Skin of body (tissue), 2 donors: ENCODE data around the gene TBC1D32. TPM values are rescaled to one million over a fixed set of nuclear protein-coding genes. Genes with fewer than 3 reads are reported as not detected.
"Not testable (repeated sequence)": the region's sequence is repeated elsewhere in the genome, so short reads cannot be mapped to it uniquely, and the experiment has no call there.

ENCODE experiments used
- DNase-seq: peaks from one replicate; lab custom pipeline; 2025; lab: John Stamatoyannopoulos, UW
- total RNA-seq: library from RNA; depleted of rRNA; stranded (reverse); fragments of >200 nt; gene quantifications from one replicate; pipeline ENCODE4 v1.2.3, GENCODE V29; 2014

Gene TBC1D32
- total RNA-seq, 1 donor from 2014 or later = 37.8 TPM

DNA sequence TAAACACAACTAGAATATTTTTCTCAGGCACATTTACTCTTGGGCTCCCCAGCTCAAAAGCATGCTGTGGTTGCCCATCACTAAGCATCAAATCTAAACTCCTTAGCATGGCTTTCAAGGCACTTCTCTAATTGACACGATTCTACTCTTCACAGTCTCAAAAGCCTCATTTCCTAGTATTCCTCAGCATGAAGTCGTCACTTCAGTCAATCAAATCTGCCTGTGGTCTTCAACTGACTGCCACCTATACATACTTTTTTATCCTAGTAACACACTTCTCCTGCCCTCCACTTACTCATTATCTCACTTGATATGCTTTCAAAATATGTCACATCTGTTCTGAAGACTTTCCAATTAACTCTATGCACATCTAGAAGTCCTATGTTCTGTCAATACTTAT lies 110.3 kb downstream of the TBC1D32 start:
- no peak for DNase-seq

DNA sequence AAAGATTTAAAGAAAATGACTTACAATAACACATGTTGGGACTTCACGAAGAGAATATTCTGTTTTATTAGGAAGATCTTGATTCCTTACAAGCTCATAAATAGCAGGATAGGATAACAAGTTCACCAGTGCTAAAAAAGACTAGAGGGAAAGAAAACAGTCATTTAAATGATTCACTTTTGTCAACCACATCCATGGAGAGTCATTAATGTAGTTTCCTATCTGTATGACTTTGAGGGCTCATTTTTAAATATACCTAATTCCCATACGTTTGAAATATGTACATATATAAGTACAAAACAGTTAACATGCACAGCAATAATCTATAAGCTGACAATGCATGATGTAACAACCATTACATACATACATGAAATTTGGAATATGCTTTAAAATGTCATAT lies 111.1 kb downstream of the TBC1D32 start:
- DNase-seq = no peak

DNA sequence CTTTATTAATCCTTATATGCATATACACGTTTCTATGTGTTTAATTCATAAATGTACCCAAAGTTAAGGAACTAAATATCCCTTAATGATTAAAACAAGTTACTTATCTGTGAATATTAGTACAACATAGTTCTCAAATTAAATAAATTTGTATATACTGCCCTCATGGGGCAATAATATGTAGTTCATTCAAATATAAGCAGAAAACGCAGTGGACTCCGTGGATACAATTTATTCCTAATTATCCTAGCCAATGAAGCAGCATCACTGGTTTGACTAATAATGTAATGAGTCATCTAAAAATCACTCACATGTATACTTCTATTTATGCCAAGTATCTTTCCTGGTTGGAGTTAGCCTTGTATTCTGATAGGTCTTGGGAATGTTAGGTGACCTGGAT lies 111.6 kb downstream of the TBC1D32 start:
- no peak for DNase-seq

DNA sequence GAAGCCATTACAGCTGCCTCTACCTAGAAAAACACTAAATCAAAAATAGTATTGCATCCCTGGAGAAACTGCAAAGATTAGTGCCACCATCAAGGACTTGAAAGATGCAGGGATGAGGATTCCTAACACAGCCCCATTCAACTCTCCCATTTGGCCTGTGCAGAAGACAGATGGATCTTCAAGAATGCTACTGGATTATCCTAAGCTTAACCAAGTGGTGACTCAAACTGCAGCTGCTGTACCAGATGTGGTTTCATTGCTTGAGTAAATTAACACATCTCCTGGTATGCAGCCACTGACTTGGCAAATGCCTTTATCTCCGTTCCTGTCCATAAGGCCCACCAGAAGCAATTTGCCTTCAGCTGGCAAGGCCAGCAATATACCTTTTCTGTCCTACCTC lies 117.4 kb downstream of the TBC1D32 start:
- no peak for DNase-seq

DNA sequence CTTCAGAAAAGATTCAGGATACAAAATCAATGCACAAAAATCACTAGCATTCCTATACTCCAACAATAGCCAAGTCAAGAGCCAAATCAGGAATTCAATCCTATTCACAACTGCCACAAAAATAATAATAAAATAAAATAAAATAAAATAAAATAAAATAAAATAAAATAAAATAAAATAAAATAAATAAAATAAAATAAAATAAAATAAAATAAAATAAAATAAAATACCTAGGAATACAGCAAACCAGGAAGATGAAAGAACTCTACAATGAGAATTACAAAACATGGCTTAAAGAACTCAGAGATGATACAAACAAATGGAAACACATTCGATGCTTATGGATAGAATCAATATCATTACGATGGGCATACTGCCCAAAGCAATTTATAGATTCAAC lies 120.9 kb downstream of the TBC1D32 start:
- not testable (repeated sequence) for DNase-seq

DNA sequence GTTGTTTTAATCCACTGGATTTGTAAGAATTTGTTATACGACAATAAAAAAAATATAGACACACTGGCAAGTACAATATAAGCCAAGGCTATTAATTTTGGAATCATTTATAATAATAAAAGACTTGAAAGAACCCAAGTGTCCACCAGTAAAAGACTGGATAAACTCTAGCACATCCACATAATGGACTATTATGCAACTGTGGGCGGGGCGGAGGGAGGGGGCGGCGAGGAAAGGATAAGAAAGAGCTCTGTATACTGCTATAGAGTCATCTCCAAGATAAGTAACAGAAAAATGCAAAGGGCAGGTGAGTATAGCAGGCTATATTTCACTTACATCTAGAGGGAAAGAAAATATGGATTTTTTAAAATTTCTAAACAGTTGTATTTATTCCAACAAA lies 123.3 kb downstream of the TBC1D32 start:
- DNase-seq = no peak

DNA sequence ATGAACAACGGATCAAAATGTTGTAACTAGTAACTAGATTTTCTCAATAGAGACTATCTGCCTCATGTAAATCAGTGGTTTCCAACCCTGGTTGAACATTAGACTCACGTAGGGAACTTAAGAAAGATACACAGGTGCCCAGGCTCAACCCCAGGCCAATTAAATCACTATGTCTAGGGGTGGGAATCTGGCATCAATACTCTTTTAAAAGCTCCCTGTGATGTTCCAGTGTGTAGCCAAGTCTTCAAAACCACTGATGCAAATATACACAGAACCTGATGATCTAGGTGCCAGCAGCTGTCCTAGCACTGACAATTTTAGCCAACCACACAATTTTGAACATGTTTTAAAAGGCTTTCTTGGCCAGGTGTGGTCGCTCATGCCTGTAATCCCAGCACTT lies 128.7 kb downstream of the TBC1D32 start:
- DNase-seq = no peak

DNA sequence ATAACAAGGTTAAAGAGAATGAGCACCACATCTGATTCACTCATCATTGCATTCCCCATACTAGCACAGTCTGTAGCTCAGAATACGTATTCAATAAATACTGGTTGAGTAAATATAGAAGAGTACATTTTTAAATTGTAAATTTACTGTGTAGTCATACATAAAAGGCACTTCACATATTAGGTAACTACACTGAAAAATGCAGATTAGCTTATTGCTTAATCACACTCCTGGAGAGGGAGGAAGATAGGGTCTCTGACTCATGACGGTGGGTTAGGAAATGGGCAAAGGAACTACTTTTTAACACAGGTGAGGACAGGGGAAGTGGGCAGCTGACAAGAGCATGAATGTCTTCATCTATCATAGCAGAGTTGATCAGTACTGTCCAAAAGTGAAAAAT lies 133.2 kb downstream of the TBC1D32 start:
- DNase-seq = no peak

DNA sequence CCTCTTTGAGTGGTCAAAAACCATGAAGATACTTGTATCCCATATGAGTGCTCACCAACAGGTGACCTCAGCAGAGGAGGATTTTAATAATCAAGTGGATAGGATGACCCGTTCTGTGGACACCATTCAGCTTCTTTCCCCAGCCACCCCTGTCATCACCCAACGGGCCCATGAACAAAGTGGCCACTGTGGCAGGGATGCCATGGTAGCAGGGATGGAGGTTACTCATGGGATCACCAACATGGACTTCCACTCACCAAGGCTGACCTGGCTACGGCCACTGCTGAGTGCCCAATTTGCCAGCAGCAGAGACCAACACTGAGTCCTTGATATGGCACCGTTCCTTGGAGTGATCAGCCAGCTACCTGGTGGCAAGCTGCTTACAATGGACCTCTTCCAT lies 138.2 kb downstream of the TBC1D32 start:
- not testable (repeated sequence) for DNase-seq

DNA sequence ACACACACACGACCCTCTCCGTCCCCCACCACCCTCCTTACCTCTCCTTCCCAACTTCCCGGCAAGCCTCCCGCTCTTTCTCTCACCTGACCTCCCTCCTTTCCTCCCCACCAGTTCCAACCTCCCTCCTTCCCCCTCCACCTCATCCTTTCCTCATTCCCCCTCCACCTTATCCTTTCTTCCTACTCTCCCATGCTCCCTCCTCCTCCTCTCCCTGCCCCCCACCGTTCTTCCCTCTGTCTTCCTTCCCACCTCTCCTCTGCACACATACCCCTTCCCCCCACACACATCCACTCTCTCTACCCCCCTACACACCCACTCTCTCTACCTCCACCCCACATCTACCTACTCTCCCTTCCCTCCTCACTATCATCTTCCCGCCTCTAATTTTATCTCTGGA lies 144.2 kb downstream of the TBC1D32 start:
- DNase-seq = no peak

DNA sequence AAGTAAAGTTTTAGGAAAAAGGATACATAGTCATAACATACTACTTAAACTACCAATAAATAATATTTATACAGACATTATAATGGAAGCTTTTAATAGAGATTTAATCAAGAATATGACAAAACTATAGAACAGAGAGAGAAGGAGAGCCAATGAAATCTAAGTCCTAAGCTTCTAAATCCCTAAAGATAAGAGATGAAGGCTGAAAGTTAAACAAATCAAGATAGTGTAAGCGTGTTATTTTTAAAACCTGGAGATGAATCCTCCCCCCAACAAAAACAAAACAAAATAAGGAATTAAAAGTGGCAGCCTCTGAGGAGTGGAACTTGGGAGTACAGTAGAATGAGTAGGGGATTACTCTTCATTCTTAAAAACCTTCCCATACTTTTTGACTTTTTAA lies 145.9 kb downstream of the TBC1D32 start:
- no peak for DNase-seq

DNA sequence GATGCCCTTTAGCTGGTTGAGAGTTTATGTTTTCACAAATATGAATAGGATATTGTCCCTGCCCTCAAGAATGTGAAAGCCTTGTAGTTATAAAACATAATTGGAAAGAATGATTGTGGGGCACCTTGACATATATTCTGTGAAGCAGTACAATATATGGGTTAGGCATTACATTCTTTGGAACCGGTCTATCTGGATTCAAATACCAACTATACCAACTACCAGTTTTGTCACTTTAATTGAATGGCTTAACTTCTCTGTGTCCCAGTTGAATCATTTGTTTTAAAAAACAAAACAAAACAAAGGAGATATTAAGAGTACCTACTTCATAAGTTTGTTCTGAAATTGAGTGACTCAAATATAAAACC lies 146.5 kb downstream of the TBC1D32 start:
- no peak for DNase-seq

DNA sequence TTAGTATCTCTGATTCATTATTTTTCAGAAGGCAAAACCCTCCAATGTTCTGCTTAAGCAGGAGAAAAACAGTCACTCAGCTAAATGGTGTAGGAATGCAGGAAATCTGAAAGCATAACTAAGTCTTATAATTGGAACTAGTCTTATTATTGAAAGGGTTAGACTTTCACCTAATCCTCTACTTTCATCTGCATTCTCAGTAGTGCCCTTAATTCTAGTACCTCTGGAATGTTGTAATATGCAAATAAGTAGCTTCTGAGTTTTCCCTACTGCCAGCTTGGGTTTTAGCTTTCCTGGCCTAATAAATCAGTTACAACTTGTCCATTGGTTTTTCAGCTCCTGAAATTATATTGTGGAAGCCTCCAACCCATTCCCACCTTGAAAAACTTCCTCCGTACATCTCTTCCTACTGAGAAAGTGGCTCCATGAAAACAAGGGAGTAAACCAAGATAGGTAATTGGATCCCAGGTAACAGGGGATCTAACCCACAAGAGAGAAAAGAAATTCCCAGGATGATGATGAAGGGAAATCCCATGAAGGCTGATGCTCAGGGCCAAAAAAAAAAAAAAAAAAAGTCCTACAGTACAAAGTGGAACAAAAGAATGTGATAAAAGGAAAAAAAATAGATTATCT lies 147.0 kb downstream of the TBC1D32 start:
- no peak for DNase-seq

DNA sequence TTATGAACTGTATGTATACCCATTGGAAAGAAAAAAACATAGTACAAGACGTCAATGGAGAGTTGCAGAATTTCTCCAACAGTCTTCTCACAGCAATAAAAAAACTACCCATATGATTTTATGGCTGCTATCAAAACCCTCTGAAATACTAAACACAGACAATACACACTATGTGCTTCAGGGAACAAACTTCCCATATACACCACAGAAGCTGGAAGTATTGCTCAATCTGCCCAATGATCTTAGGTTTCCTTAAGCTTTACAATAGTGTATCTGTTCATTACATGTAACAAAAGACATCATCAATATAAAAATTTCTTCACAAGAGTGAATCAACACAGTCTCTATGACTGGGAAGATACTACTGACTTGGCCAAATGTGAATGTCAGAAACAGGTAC lies 150.5 kb downstream of the TBC1D32 start:
- DNase-seq = no peak

DNA sequence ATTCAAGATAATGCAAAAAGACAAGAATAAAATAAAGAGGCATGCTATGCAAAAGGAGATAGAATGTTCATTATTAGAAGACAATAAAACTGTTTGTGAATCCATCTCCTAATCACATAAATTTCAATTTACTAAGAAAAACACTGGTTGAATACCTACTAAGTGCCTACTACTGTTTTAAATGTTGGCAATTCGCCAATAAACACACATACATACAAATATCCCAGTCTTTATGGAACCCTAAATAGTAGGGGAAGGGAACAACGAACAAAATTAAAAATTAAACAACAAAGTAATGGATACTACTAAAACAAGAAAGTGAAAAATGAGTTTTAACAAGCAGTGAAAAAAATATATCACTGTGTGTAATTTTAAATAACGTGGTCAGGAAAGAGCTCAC lies 158.5 kb downstream of the TBC1D32 start:
- no peak for DNase-seq

DNA sequence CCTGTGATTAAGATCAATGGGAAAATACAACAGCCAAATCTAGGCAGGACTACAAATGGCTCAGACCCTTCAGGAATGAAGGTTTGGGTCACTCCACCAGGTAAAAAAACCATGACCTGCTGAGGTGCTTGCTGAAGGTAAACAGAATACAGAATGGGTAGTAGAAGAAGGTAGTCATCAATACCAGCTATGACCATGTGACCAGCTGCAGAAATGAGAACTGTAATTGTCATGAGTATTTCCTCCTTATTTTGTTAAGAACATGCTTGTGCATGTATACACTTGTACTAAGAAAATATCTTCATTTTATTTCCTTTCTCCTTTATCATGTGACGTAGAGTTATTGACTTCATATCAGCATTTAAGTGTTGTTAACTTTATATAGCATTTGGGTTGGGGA lies 161.8 kb downstream of the TBC1D32 start:
- DNase-seq = not testable (repeated sequence)

DNA sequence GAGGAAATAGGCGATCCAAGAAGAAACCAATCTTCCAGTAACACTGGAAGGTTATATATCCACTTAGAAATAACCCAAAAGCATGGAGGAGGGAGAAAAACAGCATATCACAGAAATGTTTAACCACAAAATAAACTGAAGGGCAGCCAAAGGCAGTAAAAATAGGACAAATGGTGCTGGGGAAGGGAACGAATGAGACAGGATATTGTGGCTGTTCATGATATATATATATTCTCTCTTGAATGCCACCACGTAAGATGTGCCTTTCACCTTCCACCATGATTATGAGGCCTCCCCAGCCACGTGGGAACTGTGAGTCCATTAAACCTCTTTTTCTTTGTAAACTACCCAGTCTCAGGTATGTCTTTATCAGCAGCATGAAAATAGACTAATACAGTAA lies 162.4 kb downstream of the TBC1D32 start:
- no peak for DNase-seq

DNA sequence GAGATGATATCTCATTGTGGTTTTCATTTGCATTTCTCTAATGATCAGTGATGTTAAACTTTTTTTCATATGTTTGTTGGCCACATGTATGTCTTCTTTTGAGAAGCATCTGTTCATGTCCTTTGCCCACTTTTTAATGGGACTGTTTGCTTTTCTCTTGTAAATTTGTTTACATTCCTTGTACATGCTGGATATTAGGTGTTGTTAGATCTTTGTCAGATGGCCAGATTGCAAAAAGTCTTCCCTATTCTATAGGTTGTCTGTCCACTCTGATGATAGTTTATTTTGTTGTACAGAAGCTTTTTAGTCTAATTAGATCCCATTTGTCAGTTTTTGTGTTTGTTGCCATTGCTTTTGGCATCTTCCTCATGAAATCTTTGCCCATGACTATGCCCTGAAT lies 172.4 kb downstream of the TBC1D32 start:
- DNase-seq = no peak

DNA sequence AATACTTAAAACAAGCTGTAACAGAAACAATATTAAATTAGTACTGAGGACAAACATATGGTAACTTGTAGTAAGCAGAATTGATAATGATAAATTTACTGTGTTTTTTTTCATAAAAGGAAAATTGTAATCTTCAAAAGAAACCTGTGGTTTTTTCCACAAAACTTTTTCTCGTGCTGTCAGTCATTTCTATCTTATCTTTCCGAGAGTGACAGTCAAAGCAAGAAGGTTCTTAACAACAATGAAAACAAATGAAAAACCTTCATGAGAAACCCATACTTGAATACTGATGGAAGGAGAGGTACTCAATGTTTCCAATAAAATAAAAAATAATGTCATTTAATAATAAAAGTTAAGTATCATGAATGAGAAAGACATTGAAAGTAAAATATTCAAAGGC lies 174.0 kb downstream of the TBC1D32 start:
- DNase-seq = no peak

DNA sequence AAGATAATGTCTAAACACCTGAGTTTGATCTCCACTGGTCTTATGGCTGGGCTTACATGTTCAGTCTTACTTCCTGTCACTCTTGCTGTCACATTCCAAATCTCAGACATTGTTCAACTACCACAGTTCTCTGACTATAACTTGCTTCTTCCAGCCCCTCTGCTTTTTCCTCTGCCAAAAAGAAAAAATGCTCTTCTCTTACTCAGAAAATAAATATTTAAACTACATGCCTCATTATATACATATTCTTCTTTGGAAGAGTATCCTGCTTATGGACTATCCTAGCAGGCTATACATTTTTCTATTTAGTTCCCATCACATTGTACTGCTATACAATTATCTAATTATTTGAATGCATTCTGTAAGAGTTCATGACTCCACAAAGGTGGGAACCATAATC lies 175.4 kb downstream of the TBC1D32 start:
- no peak for DNase-seq

DNA sequence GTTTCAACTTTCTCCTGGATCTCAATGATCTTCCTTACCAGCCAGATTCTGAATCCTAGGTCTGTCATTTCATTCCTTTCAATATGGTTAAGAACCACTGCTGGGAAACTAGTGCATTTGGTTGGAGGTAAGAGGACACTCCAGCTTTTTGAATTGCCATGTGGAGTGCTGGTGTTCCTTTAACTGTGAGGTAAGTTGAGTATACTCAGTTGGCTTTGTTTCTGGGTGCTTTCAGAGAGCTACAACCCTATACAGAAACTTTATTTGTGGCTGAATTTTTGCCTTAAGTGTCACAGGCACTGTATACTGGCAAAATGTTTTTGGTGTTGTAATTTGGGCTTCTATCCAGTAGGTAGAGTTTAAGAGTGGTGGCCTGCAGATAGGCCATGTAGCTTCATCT lies 175.8 kb downstream of the TBC1D32 start:
- no peak for DNase-seq

DNA sequence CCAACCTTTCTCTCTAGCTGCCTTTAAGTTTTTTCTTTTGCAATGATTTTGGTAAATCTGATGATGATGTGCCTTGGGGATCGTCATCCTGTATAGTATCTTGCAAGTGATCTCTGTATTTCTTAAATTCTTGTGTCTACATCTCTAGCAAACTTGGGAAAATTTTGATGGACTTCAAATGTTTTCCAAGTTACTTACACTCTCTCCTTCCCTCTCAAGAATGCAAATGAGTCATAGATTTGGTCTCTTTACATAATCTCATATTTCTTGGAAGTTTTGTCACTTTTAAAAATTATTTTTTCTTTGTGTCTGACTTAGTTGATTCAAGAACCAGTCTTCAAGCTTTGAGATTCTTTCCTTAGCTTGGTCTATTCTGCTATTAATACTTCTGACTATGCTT lies 176.4 kb downstream of the TBC1D32 start:
- no peak for DNase-seq

DNA sequence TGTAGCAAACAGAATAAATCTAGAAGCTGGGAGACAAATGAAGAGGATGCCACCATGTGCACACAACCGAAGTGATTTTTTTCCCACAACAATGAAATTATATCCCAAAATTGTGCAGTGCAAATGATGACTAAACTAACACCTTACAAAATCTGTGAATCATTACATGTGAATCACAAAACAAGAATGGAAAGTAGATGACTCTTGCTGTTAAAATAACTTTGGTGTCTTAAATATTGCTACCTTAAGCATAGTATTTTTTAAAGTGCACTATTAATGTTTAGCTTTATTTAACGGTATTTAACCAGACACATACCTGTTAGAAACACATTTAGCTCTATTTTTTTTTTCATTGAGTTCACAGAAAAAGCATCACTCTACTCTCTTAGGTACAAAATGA lies 190.8 kb downstream of the TBC1D32 start:
- DNase-seq = no peak

DNA sequence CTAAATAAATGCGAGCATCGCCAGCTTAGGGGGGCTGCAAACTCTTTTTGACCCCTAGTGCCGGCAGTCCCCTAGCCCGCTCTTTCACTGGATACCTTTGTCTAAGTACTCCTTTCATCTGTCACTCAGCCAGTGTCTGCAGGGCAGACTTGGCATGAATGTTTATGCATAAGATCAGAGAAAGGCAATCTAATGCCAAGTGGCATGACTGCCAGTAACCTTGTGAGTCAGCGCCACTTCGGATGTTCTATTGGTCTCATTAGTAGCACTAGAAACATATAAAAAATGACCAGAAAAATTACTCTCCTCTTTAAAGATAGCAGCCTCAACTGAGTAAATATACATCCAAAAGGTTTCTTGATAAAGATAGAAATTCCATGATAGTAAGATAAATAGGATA lies 192.2 kb downstream of the TBC1D32 start:
- no peak for DNase-seq
